MG63 (cell line): ENCODE measurements around the gene BTC. TPM values are rescaled to one million over a fixed set of nuclear protein-coding genes. Genes with fewer than 3 reads are reported as not detected.
"Not testable (repeated sequence)": the region's sequence is repeated elsewhere in the genome, so short reads cannot be mapped to it uniquely, and the experiment has no call there.

Experiments
- DNase-seq: peaks from one replicate; pipeline ENCODE4 v3.0.0-alpha.2; 2020
- H3K27me3 ChIP-seq: fragments of 250-450 bp; sonication (Bioruptor Pico); 2 replicates; pipeline ENCODE4 v1.5.1; 2020; ENCODE audit warnings: mild to moderate bottlenecking, moderate library complexity
- H3K36me3 ChIP-seq: fragments of 250-450 bp; sonication (Bioruptor Pico); 2 replicates; pipeline ENCODE4 v1.5.1; 2020; ENCODE audit warnings: mild to moderate bottlenecking, moderate library complexity
- H3K4me3 ChIP-seq: fragments of 250-450 bp; sonication (Bioruptor Pico); 2 replicates; pipeline ENCODE4 v1.5.1; 2020; ENCODE audit warnings: mild to moderate bottlenecking, moderate library complexity
- H3K9me3 ChIP-seq: fragments of 250-450 bp; sonication (Bioruptor Pico); 2 replicates; pipeline ENCODE4 v1.5.1; 2020; ENCODE audit warnings: mild to moderate bottlenecking, moderate library complexity
- total RNA-seq: library from RNA; depleted of rRNA; stranded (reverse); fragments of >200 nt; shearing (Covaris generic); gene quantifications from 2 replicates; pipeline ENCODE4 v1.2.3, GENCODE V29; 2014; ENCODE audit warnings: low replicate concordance; rRNA removed

BTC gene, protein sequence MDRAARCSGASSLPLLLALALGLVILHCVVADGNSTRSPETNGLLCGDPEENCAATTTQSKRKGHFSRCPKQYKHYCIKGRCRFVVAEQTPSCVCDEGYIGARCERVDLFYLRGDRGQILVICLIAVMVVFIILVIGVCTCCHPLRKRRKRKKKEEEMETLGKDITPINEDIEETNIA
- not detected in 2 replicates for total RNA-seq

GRCh38 chr4:74794382-74795010, at the start of gene BTC:
Gene BTC, minus strand, starts transcription at chr4:74794523. Its CDS starts 198 bp downstream, at chr4:74794325.
- Histone ChIP-seq H3K27me3 (no peaks in the 10 kb centered on the region), H3K9me3 (no peaks in the 10 kb centered on the region), H3K4me3 (peak within 1 kb of the TSS; percentile 56), H3K36me3 (no peaks in the 10 kb centered on the region)
- DNase-seq: peak; percentile 14

DNA sequence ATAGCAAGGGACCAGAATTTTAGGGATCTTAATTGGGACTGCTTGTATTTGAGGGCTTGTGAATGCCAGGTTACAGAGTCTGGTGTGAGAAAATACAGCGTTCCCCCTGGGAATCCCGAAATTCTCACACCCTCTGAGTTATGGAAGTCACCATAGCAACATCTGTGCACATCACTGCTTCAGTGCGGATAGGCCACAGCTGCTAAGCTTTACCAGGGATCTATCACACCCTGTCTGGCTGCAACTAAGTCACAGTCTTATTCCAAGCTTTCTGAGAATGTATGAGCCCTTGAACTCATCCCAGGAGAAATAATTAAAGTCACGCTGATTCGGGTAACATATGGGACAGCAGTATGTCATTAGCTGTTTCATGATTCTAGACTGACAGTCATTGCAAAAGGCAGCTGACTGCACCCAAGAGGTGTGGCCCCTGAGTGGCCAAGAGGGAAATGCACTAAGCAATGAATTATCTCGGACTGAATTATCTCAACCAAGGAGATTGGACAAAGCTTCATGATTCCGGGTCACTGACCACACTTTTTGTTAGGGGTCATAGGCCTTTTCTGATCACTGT, 46.7 kb upstream of the BTC start:
- no peak for DNase-seq
- Histone ChIP-seq H3K36me3 (no peaks in the 10 kb centered on the region), H3K27me3 (no peaks in the 10 kb centered on the region), H3K4me3 (no peak overlapping the region), H3K9me3 (no peaks in the 10 kb centered on the region)

GRCh38 chr4:74838746-74839370, 44.5 kb upstream of the BTC start:
- DNase-seq: no peak
- Histone ChIP-seq H3K9me3 (no peaks in the 10 kb centered on the region), H3K27me3 (no peaks in the 10 kb centered on the region), H3K36me3 (no peaks in the 10 kb centered on the region), H3K4me3 (no peak overlapping the region)

DNA sequence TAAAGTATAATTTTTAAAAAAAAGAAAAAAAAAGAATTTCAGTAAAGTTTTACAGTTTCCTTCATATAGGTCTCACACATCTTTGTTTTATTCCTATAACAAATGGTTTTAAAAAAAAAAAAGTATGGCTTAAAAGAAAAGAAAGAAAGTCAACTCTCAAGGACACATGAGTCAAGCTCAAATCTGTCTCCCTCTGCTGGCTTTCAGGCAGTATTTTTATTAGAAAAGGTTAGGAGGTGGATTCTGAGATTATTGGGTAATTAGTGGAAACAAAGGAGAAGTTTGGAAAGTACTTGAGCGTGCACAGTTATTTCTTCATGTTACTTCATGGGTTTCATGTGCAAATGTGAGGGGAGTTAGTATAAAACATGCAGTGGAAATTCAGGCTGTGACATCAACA, 36.6 kb upstream of the BTC start:
- no peak for DNase-seq
- Histone ChIP-seq H3K9me3 (no peaks in the 10 kb centered on the region), H3K27me3 (no peaks in the 10 kb centered on the region), H3K4me3 (no peak overlapping the region), H3K36me3 (no peaks in the 10 kb centered on the region)

DNA sequence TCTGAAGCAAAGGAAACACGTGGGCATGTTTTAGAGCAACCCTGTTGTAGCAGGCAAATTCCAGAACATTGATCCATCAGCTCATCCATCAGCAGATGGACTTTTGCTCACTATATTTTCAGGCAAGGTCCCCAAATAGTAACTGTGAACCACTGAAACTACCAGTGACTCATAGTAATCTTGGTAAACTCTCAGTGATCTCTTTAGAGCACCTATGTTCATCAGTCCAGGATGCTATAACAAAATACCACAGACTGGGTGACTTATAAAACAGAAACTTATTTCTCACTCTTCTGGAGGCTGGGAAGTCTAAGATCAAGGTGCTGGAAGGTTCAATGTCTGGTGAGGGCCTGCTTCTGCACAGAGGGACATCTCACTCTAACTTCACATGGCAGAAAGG, 28.9 kb upstream of the BTC start:
- Histone ChIP-seq H3K27me3 (no peaks in the 10 kb centered on the region), H3K9me3 (no peaks in the 10 kb centered on the region), H3K36me3 (no peaks in the 10 kb centered on the region), H3K4me3 (no peak overlapping the region)
- DNase-seq: no peak

- no peak overlapping the region for H3K4me3 ChIP-seq
- no peaks in the 10 kb centered on the region for H3K36me3 ChIP-seq
- no peaks in the 10 kb centered on the region for H3K27me3 ChIP-seq
- DNase-seq: no peak
- H3K9me3 ChIP-seq: no peaks in the 10 kb centered on the region
Measured at GRCh38 chr4:74822603-74823002, 28.3 kb upstream of the BTC start.

GRCh38 chr4:74821541-74821940, 27.2 kb upstream of the BTC start:
- Histone ChIP-seq H3K27me3 (no peaks in the 10 kb centered on the region), H3K36me3 (no peaks in the 10 kb centered on the region), H3K4me3 (no peak overlapping the region), H3K9me3 (no peaks in the 10 kb centered on the region)
- no peak for DNase-seq

- Histone ChIP-seq H3K4me3 (no peak overlapping the region), H3K36me3 (no peaks in the 10 kb centered on the region), H3K9me3 (no peaks in the 10 kb centered on the region), H3K27me3 (no peaks in the 10 kb centered on the region)
- DNase-seq: no peak
Measured at GRCh38 chr4:74814052-74814451, 19.7 kb upstream of the BTC start.

- not testable (repeated sequence) for DNase-seq, H3K27me3 ChIP-seq, H3K36me3 ChIP-seq, H3K9me3 ChIP-seq, H3K4me3 ChIP-seq
Measured at GRCh38 chr4:74812056-74812455, 17.7 kb upstream of the BTC start.

DNA sequence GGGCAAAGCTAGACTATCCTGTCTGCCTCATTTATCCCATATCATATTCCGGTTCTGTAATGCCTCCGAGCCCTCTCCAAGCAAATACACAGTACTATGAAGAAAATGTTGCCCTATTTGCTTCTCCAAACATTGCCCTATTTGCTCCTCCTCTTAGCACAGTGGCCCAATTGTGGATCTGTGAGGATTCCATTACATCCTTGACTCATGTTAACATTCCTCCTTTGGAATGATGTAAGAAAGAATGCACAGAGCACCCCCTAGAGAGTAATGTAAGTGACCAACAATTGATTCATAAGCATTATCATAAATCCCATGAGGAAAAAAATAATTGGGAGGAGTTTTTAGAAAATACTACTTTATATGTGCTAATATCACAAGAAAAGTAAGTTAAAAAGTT, 11.3 kb upstream of the BTC start:
- Histone ChIP-seq H3K27me3 (no peaks in the 10 kb centered on the region), H3K9me3 (no peaks in the 10 kb centered on the region), H3K36me3 (no peaks in the 10 kb centered on the region), H3K4me3 (no peak overlapping the region)
- DNase-seq: peak; percentile 4

DNA sequence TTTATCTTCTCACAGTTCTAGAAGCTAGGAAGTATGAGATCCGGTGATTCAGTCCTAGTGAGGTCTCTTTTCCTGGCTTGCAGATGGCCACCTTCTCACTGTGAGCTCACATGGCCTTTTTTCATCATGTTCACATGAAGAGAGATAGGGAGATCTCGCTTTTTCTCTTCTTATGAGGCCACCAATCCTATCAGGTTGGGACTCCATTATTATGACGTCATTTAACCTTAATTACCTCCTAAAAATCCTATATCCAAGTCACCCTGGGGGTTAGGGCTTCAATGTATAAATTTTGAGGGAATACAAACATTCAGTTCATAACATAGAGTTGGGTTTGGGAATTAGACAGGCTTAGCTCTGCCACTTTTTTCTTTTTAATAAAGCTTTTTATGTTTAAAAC, 6.0 kb upstream of the BTC start:
- Histone ChIP-seq H3K36me3 (no peaks in the 10 kb centered on the region), H3K9me3 (no peaks in the 10 kb centered on the region), H3K4me3 (no peak overlapping the region), H3K27me3 (no peaks in the 10 kb centered on the region)
- no peak for DNase-seq

- Histone ChIP-seq H3K4me3 (no peak overlapping the region), H3K27me3 (no peaks in the 10 kb centered on the region)
- DNase-seq: no peak
Measured at GRCh38 chr4:74796631-74797030, 2.3 kb upstream of the BTC start.

GRCh38 chr4:74793757-74794381, 454 bp downstream of the BTC start:
- Histone ChIP-seq H3K27me3 (no peaks in the 10 kb centered on the region), H3K36me3 (no peaks in the 10 kb centered on the region), H3K4me3 (peak overlapping the region; percentile 56), H3K9me3 (no peaks in the 10 kb centered on the region)
- peak; percentile 56 for DNase-seq

More at GRCh38 chr4:74796631-74797030, 2.3 kb upstream of the BTC start:
- Histone ChIP-seq H3K9me3 (no peaks in the 10 kb centered on the region), H3K36me3 (no peaks in the 10 kb centered on the region)

DNA sequence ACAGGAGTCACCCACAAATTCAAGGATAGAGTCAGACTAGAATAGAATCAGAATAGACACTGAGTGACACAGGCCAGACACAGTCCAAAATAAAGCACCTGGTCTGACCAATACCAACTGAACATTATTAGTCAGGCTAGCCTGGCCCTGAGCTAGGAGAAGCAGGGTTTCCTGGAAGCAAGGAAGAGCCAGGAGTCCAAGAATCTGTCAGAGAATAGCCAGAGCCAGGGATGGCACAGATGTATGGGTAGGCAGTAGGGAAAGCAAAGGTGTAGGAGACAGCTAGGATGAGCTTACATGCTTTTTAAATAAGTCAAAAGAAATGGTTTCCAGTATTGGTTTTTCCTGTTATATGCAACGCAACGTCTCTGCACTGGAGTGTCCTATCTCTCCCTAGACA, 3.7 kb downstream of the BTC start:
- H3K9me3 ChIP-seq: no peaks in the 10 kb centered on the region
- H3K36me3 ChIP-seq: no peaks in the 10 kb centered on the region
- no peak for DNase-seq
- no peaks in the 10 kb centered on the region for H3K27me3 ChIP-seq
- no peak overlapping the region for H3K4me3 ChIP-seq

GRCh38 chr4:74789518-74789917, 4.8 kb downstream of the BTC start:
- Histone ChIP-seq H3K27me3 (no peaks in the 10 kb centered on the region), H3K4me3 (no peak overlapping the region), H3K9me3 (no peaks in the 10 kb centered on the region), H3K36me3 (no peaks in the 10 kb centered on the region)
- no peak for DNase-seq

- H3K36me3 ChIP-seq: no peaks in the 10 kb centered on the region
Measured at GRCh38 chr4:74777531-74777930, 16.8 kb downstream of the BTC start.

GRCh38 chr4:74772783-74773182, 21.5 kb downstream of the BTC start:
- Histone ChIP-seq H3K4me3 (no peak overlapping the region), H3K9me3 (no peaks in the 10 kb centered on the region), H3K36me3 (no peaks in the 10 kb centered on the region), H3K27me3 (no peaks in the 10 kb centered on the region)
- no peak for DNase-seq

More at GRCh38 chr4:74777531-74777930, 16.8 kb downstream of the BTC start:
- no peak overlapping the region for H3K4me3 ChIP-seq
- no peak for DNase-seq
- H3K27me3 ChIP-seq: no peaks in the 10 kb centered on the region
- H3K9me3 ChIP-seq: no peaks in the 10 kb centered on the region
